GM18505 (cell line): ENCODE results near the gene EXOC3L1.

ENCODE experiments used
- ATAC-seq: cut with Tn5 transposase; IDR thresholded peaks from one replicate; pipeline ENCODE4 v1.9.1; 2021; ENCODE audit not compliant: unreplicated experiment
- POLR2A ChIP-seq: IDR thresholded peaks from 4 replicates; pipeline ENCODE4 v1.6.1; 2011; ENCODE audit warnings: borderline replicate concordance; ENCODE audit not compliant: insufficient read depth, insufficient read length; ENCODE audit errors: extremely low read depth

Gene EXOC3L1

GRCh38 chr16:67208154-67208896 is 18.4 kb upstream of the EXOC3L1 start:
- TF ChIP-seq POLR2A = no peak
- no peak for ATAC-seq

GRCh38 chr16:67207249-67208091 is 17.5 kb upstream of the EXOC3L1 start:
- TF ChIP-seq POLR2A = no peak
- no peak for ATAC-seq

GRCh38 chr16:67206838-67207248 is 16.9 kb upstream of the EXOC3L1 start:
- ATAC-seq = no peak
- no peak for TF ChIP-seq POLR2A

GRCh38 chr16:67206129-67206837 is 16.3 kb upstream of the EXOC3L1 start:
- no peak for TF ChIP-seq POLR2A
- no peak for ATAC-seq

- no peak for TF ChIP-seq POLR2A
- ATAC-seq = no peak
Observed at GRCh38 chr16:67204076-67204475, 14.1 kb upstream of the EXOC3L1 start.

GRCh38 chr16:67202956-67203493 is 13.1 kb upstream of the EXOC3L1 start:
- no peak for ATAC-seq
- TF ChIP-seq POLR2A = no peak

GRCh38 chr16:67202426-67202825 is 12.5 kb upstream of the EXOC3L1 start:
- ATAC-seq = no peak
- TF ChIP-seq POLR2A = no peak

- TF ChIP-seq POLR2A = no peak
- no peak for ATAC-seq
Observed at GRCh38 chr16:67201411-67202345, 11.7 kb upstream of the EXOC3L1 start.

- no peak for TF ChIP-seq POLR2A
- no peak for ATAC-seq
Observed at GRCh38 chr16:67200491-67200890, 10.6 kb upstream of the EXOC3L1 start.

- ATAC-seq = no peak
- TF ChIP-seq POLR2A = no peak
Observed at GRCh38 chr16:67199808-67200198, 9.9 kb upstream of the EXOC3L1 start.

GRCh38 chr16:67199011-67199807 is 9.3 kb upstream of the EXOC3L1 start, which contains the start of gene ELMO3:
Gene ELMO3 (plus strand): TSS chr16:67199131. CDS start chr16:67199327, 196 bp downstream.
- TF ChIP-seq POLR2A = no peak
- ATAC-seq = no peak
